ENCODE measurements around the gene SYCE1L. TPM values are rescaled to one million over a fixed set of nuclear protein-coding genes. Genes with fewer than 3 reads are reported as not detected.

SYCE1L gene
- polyA plus RNA-seq (2013, experiment 1 of 2): 2.8 TPM
- 5.9 TPM for polyA plus RNA-seq (2013, experiment 2 of 2)

- H2BK15ac ChIP-seq (ENCODE audit: low read depth, poor library complexity, severe bottlenecking): no peak within 1 kb of the TSS
- H3K23ac ChIP-seq (ENCODE audit: low read length in 2 of 2): no peak within 1 kb of the TSS
- H3K4me3 ChIP-seq (ENCODE audit: insufficient read depth in 1 of 2, low read depth in 1 of 2, low read length in 2 of 2): no peak within 1 kb of the TSS
- 95% methylated on average over 17 of the region's 18 CpGs for WGBS
- no peak within 1 kb of the TSS for H4K8ac ChIP-seq (ENCODE audit: low read length)
- no peak within 1 kb of the TSS for H3K4ac ChIP-seq (ENCODE audit: low read depth in 1 of 2, low read length in 2 of 2)
- no peak within 1 kb of the TSS for H3K27ac ChIP-seq (ENCODE audit: low read length, poor library complexity, severe bottlenecking)
- no peak within 1 kb of the TSS for H2BK120ac ChIP-seq (ENCODE audit: low read depth, low read length)
- H2AFZ ChIP-seq (ENCODE audit: low read depth, low read length): no peak within 1 kb of the TSS
- no peaks in the 10 kb centered on the region for H3K9me3 ChIP-seq (ENCODE audit: control insufficient read depth, low read length)
- H2BK5ac ChIP-seq (ENCODE audit: low read depth, low read length, poor library complexity, severe bottlenecking): no peak within 1 kb of the TSS
- peaks cover 21% of the 10 kb centered on the region for H3K79me1 ChIP-seq (replicated peaks; ENCODE audit: low read length, poor library complexity, severe bottlenecking)
- no peak within 1 kb of the TSS for H3K9ac ChIP-seq (ENCODE audit: low read length)
- no peak within 1 kb of the TSS for H2BK12ac ChIP-seq (ENCODE audit: low read length in 2 of 2)
- no peaks in the 10 kb centered on the region for H3K27me3 ChIP-seq (ENCODE audit: control insufficient read depth in 1 of 2, insufficient read depth in 1 of 2, low read length in 2 of 2)
- no peak within 1 kb of the TSS for H4K91ac ChIP-seq (ENCODE audit: low read length)
- no peak within 1 kb of the TSS for H2AK5ac ChIP-seq (ENCODE audit: low read length, severe bottlenecking)
- DNase-seq: no peak
- peaks cover 48 to 58% of the 10 kb centered on the region in 2 experiments for H3K36me3 ChIP-seq (ENCODE audit: control insufficient read depth in 1 of 2, insufficient read depth in 2 of 2, low read depth in 1 of 2, low read length in 2 of 2)
- H3K18ac ChIP-seq (ENCODE audit: low read depth in 1 of 2, low read length in 2 of 2): no peak within 1 kb of the TSS
- no peak within 1 kb of the TSS for H3K14ac ChIP-seq (ENCODE audit: low read length in 2 of 2)
- H3K4me1 ChIP-seq (ENCODE audit: control insufficient read depth, insufficient read depth, low read depth, low read length): no peaks in the 10 kb centered on the region
- no peak within 1 kb of the TSS for H3K4me2 ChIP-seq (ENCODE audit: low read length, poor library complexity, severe bottlenecking)
These were observed at the start of gene SYCE1L for GRCh38 chr16:77199211-77199610. SYCE1L (plus strand) TSS chr16:77199408; CDS start chr16:77199452, 44 bp downstream.

- Histone ChIP-seq H3K4ac (ENCODE audit: low read depth in 1 of 2, low read length in 2 of 2) (no peak overlapping the region), H3K4me2 (ENCODE audit: low read length, poor library complexity, severe bottlenecking) (no peak overlapping the region), H3K18ac (ENCODE audit: low read depth in 1 of 2, low read length in 2 of 2) (no peak overlapping the region), H3K9ac (ENCODE audit: low read length) (peak overlapping the region; percentile 76), H4K91ac (ENCODE audit: low read length) (no peak overlapping the region), H3K79me1 (replicated peaks; ENCODE audit: low read length, poor library complexity, severe bottlenecking) (no peaks in the 10 kb centered on the region), H3K9me3 (ENCODE audit: control insufficient read depth, low read length) (no peaks in the 10 kb centered on the region), H2BK12ac (ENCODE audit: low read length in 2 of 2) (no peak overlapping the region), H2BK5ac (ENCODE audit: low read depth, low read length, poor library complexity, severe bottlenecking) (no peak overlapping the region), H3K23ac (ENCODE audit: low read length in 2 of 2) (no peak overlapping the region), H4K8ac (ENCODE audit: low read length) (no peak overlapping the region), H2AK5ac (ENCODE audit: low read length, severe bottlenecking) (no peak overlapping the region), H2BK120ac (ENCODE audit: low read depth, low read length) (no peak overlapping the region), H2BK15ac (ENCODE audit: low read depth, poor library complexity, severe bottlenecking) (no peak overlapping the region), H3K4me1 (ENCODE audit: control insufficient read depth, insufficient read depth, low read depth, low read length) (no peaks in the 10 kb centered on the region), H3K14ac (ENCODE audit: low read length in 2 of 2) (no peak overlapping the region), H3K27ac (ENCODE audit: low read length, poor library complexity, severe bottlenecking) (no peak overlapping the region), H3K4me3 (ENCODE audit: insufficient read depth in 1 of 2, low read depth in 1 of 2, low read length in 2 of 2) (peak overlapping the region in 1 of 2 experiments; percentile 59), H3K27me3 (ENCODE audit: control insufficient read depth in 1 of 2, insufficient read depth in 1 of 2, low read length in 2 of 2) (peaks cover 0 to 2% of the 10 kb centered on the region in 2 experiments), H3K36me3 (ENCODE audit: control insufficient read depth in 1 of 2, insufficient read depth in 2 of 2, low read depth in 1 of 2, low read length in 2 of 2) (no peaks in the 10 kb centered on the region), H2AFZ (ENCODE audit: low read depth, low read length) (no peak overlapping the region)
- no peak for DNase-seq
- 85% methylated on average over 2 of the region's 3 CpGs for WGBS
These were observed 41.7 kb upstream of the SYCE1L start for GRCh38 chr16:77157346-77158058.

GRCh38 chr16:77158293-77158692 is 40.9 kb upstream of the SYCE1L start:
- Histone ChIP-seq H3K36me3 (ENCODE audit: control insufficient read depth in 1 of 2, insufficient read depth in 2 of 2, low read depth in 1 of 2, low read length in 2 of 2) (no peaks in the 10 kb centered on the region), H4K91ac (ENCODE audit: low read length) (no peak overlapping the region), H3K4me1 (ENCODE audit: control insufficient read depth, insufficient read depth, low read depth, low read length) (no peaks in the 10 kb centered on the region), H2BK15ac (ENCODE audit: low read depth, poor library complexity, severe bottlenecking) (no peak overlapping the region), H2BK120ac (ENCODE audit: low read depth, low read length) (no peak overlapping the region), H3K79me1 (replicated peaks; ENCODE audit: low read length, poor library complexity, severe bottlenecking) (no peaks in the 10 kb centered on the region), H3K14ac (ENCODE audit: low read length in 2 of 2) (no peak overlapping the region), H3K4me3 (ENCODE audit: insufficient read depth in 1 of 2, low read depth in 1 of 2, low read length in 2 of 2) (peak overlapping the region in 1 of 2 experiments; percentile 59), H2AFZ (ENCODE audit: low read depth, low read length) (no peak overlapping the region), H3K27ac (ENCODE audit: low read length, poor library complexity, severe bottlenecking) (no peak overlapping the region), H2BK5ac (ENCODE audit: low read depth, low read length, poor library complexity, severe bottlenecking) (no peak overlapping the region), H3K18ac (ENCODE audit: low read depth in 1 of 2, low read length in 2 of 2) (no peak overlapping the region), H2AK5ac (ENCODE audit: low read length, severe bottlenecking) (no peak overlapping the region), H3K4me2 (ENCODE audit: low read length, poor library complexity, severe bottlenecking) (no peak overlapping the region), H4K8ac (ENCODE audit: low read length) (no peak overlapping the region), H3K4ac (ENCODE audit: low read depth in 1 of 2, low read length in 2 of 2) (no peak overlapping the region), H3K9me3 (ENCODE audit: control insufficient read depth, low read length) (no peaks in the 10 kb centered on the region), H3K9ac (ENCODE audit: low read length) (peak overlapping the region; percentile 76), H2BK12ac (ENCODE audit: low read length in 2 of 2) (no peak overlapping the region), H3K23ac (ENCODE audit: low read length in 2 of 2) (no peak overlapping the region), H3K27me3 (ENCODE audit: control insufficient read depth in 1 of 2, insufficient read depth in 1 of 2, low read length in 2 of 2) (peaks cover 0 to 2% of the 10 kb centered on the region in 2 experiments)
- 94% methylated on average over 6 of the region's 6 CpGs for WGBS
- DNase-seq: no peak

GRCh38 chr16:77165006-77165405 is 34.2 kb upstream of the SYCE1L start:
- Histone ChIP-seq H2BK15ac (ENCODE audit: low read depth, poor library complexity, severe bottlenecking) (no peak overlapping the region), H3K23ac (ENCODE audit: low read length in 2 of 2) (no peak overlapping the region), H3K4me1 (ENCODE audit: control insufficient read depth, insufficient read depth, low read depth, low read length) (no peaks in the 10 kb centered on the region), H3K36me3 (ENCODE audit: control insufficient read depth in 1 of 2, insufficient read depth in 2 of 2, low read depth in 1 of 2, low read length in 2 of 2) (no peaks in the 10 kb centered on the region), H3K27ac (ENCODE audit: low read length, poor library complexity, severe bottlenecking) (no peak overlapping the region), H3K4me3 (ENCODE audit: insufficient read depth in 1 of 2, low read depth in 1 of 2, low read length in 2 of 2) (no peak overlapping the region), H2BK120ac (ENCODE audit: low read depth, low read length) (no peak overlapping the region), H3K9me3 (ENCODE audit: control insufficient read depth, low read length) (no peaks in the 10 kb centered on the region), H3K14ac (ENCODE audit: low read length in 2 of 2) (no peak overlapping the region), H2BK5ac (ENCODE audit: low read depth, low read length, poor library complexity, severe bottlenecking) (no peak overlapping the region), H3K18ac (ENCODE audit: low read depth in 1 of 2, low read length in 2 of 2) (no peak overlapping the region), H2BK12ac (ENCODE audit: low read length in 2 of 2) (no peak overlapping the region), H3K4me2 (ENCODE audit: low read length, poor library complexity, severe bottlenecking) (no peak overlapping the region), H3K79me1 (replicated peaks; ENCODE audit: low read length, poor library complexity, severe bottlenecking) (no peaks in the 10 kb centered on the region), H3K9ac (ENCODE audit: low read length) (no peak overlapping the region), H3K4ac (ENCODE audit: low read depth in 1 of 2, low read length in 2 of 2) (no peak overlapping the region), H4K91ac (ENCODE audit: low read length) (no peak overlapping the region), H3K27me3 (ENCODE audit: control insufficient read depth in 1 of 2, insufficient read depth in 1 of 2, low read length in 2 of 2) (peaks cover 2 to 7% of the 10 kb centered on the region in 2 experiments), H4K8ac (ENCODE audit: low read length) (no peak overlapping the region), H2AK5ac (ENCODE audit: low read length, severe bottlenecking) (no peak overlapping the region), H2AFZ (ENCODE audit: low read depth, low read length) (no peak overlapping the region)
- DNase-seq: no peak
- WGBS: no CpG with 5 or more reads among the region's 2 CpGs

Data from mesenchymal stem cell (in vitro differentiated cells and primary cell).